Fibroblast of gingiva (primary cell): ENCODE measurements around the gene UTP14A.
"Not testable (repeated sequence)": the region's sequence is repeated elsewhere in the genome, so short reads cannot be mapped to it uniquely, and the experiment has no call there.

Experiments used
- DNase-seq: peaks from one replicate; pipeline ENCODE4 v3.0.0-alpha.2; 2011; ENCODE audit warnings: low read depth

Gene UTP14A

GRCh38 chrX:129905787-129906580 lies at the start of gene UTP14A:
Gene UTP14A, plus strand, starts transcription at chrX:129906164. Its CDS starts 47 bp downstream, at chrX:129906211.
- peak; percentile 86 for DNase-seq

GRCh38 chrX:129859134-129859533 lies 46.8 kb upstream of the UTP14A start:
- DNase-seq, result not testable (repeated sequence)

- DNase-seq, result not testable (repeated sequence)
These were observed 39.6 kb upstream of the UTP14A start for GRCh38 chrX:129866321-129866720.

- no peak for DNase-seq
These were observed 33.4 kb upstream of the UTP14A start for GRCh38 chrX:129872524-129872923.

GRCh38 chrX:129875669-129876068 lies 30.3 kb upstream of the UTP14A start:
- peak; percentile 73 for DNase-seq

GRCh38 chrX:129876771-129877305 lies 29.1 kb upstream of the UTP14A start:
- DNase-seq, result peak; percentile 12

- DNase-seq, result no peak
These were observed 28.6 kb upstream of the UTP14A start for GRCh38 chrX:129877401-129877800.

- DNase-seq, result no peak
These were observed 5.9 kb upstream of the UTP14A start for GRCh38 chrX:129900054-129900453.

- DNase-seq, result no peak
These were observed 2.7 kb downstream of the UTP14A start for GRCh38 chrX:129908636-129909035.

- DNase-seq, result peak; percentile 77
These were observed 19.5 kb downstream of the UTP14A start for GRCh38 chrX:129925305-129926092.

GRCh38 chrX:129930941-129931410 lies 25.0 kb downstream of the UTP14A start:
- DNase-seq, result no peak

GRCh38 chrX:129931411-129932015 lies 25.5 kb downstream of the UTP14A start:
- peak; percentile 97 for DNase-seq

- DNase-seq, result peak; percentile 95
These were observed 26.3 kb downstream of the UTP14A start for GRCh38 chrX:129932016-129932820.

- DNase-seq, result no peak
These were observed 26.9 kb downstream of the UTP14A start for GRCh38 chrX:129932821-129933321.

- no peak for DNase-seq
These were observed 27.7 kb downstream of the UTP14A start for GRCh38 chrX:129933700-129934099.

- DNase-seq, result no peak
These were observed 28.5 kb downstream of the UTP14A start for GRCh38 chrX:129934461-129934860.

GRCh38 chrX:129934952-129935351 lies 29.0 kb downstream of the UTP14A start:
- no peak for DNase-seq

GRCh38 chrX:129938081-129938480 lies 32.1 kb downstream of the UTP14A start:
- no peak for DNase-seq

GRCh38 chrX:129939986-129940385 lies 34.0 kb downstream of the UTP14A start:
- no peak for DNase-seq

- DNase-seq, result no peak
These were observed 34.8 kb downstream of the UTP14A start for GRCh38 chrX:129940721-129941120.

GRCh38 chrX:129945131-129945530 lies 39.2 kb downstream of the UTP14A start:
- peak; percentile 26 for DNase-seq
